Measurements from ENCODE around the gene KCNS3.

The KCNS3 gene

GRCh38 chr2:17839959-17840358 lies 38.5 kb upstream of the KCNS3 start:
- Histone ChIP-seq H3K9me3 (ENCODE audit: insufficient read depth, low read length) (no peaks in the 10 kb centered on the region), H3K79me2 (ENCODE audit: insufficient read depth, low read length) (no peaks in the 10 kb centered on the region), H4K20me1 (ENCODE audit: low read depth, low read length) (no peaks in the 10 kb centered on the region), H3K4me3 (ENCODE audit: insufficient read depth, low read length, poor library complexity, severe bottlenecking) (no peak overlapping the region), H3K9me2 (replicated peaks; ENCODE audit: insufficient read depth, low read length) (no peaks in the 10 kb centered on the region), H2AFZ (ENCODE audit: low read depth, low read length, severe bottlenecking) (no peak overlapping the region), H3F3A (ENCODE audit: insufficient read depth) (no peaks in the 10 kb centered on the region), H3K4me2 (ENCODE audit: low read depth, low read length, poor library complexity, severe bottlenecking) (no peak overlapping the region), H3K36me3 (ENCODE audit: low read length) (no peaks in the 10 kb centered on the region), H3K27me3 (ENCODE audit: low read length) (no peaks in the 10 kb centered on the region), H3K27ac (ENCODE audit: low read depth, low read length) (no peak overlapping the region), H3K9ac (ENCODE audit: low read length) (no peak overlapping the region)
- TF ChIP-seq CTCF (IDR thresholded peaks at IDR 0.05; ENCODE audit: insufficient read depth, low read length, poor library complexity, severe bottlenecking) (no peak), EZH2phosphoT487 (conservative IDR thresholded peaks at IDR 0.05; ENCODE audit: low read length) (no peak)

DNA sequence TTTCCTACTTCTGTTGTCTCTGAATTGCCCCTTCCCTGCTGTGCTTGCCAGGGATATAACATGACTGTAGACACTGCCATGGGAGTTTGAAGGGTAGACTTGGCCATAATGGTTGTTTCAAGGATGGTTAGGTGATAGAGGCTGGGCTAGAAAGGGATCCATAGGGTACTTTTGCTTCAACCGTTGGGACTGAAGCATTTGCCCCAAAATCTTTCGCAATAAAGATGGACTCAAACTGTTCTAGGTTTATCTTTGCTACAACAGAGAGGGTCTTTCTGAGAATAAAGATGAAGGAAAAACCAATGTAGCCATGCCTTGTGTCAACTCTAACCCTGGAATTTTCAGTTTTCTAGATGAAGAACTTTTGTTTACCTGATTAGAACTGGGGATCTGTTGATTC lies 35.0 kb upstream of the KCNS3 start:
- TF ChIP-seq EZH2phosphoT487 (conservative IDR thresholded peaks at IDR 0.05; ENCODE audit: low read length) (no peak), CTCF (IDR thresholded peaks at IDR 0.05; ENCODE audit: insufficient read depth, low read length, poor library complexity, severe bottlenecking) (no peak)
- Histone ChIP-seq H3K36me3 (ENCODE audit: low read length) (no peaks in the 10 kb centered on the region), H3K4me3 (ENCODE audit: insufficient read depth, low read length, poor library complexity, severe bottlenecking) (no peak overlapping the region), H3K9me2 (replicated peaks; ENCODE audit: insufficient read depth, low read length) (no peaks in the 10 kb centered on the region), H3F3A (ENCODE audit: insufficient read depth) (no peaks in the 10 kb centered on the region), H4K20me1 (ENCODE audit: low read depth, low read length) (no peaks in the 10 kb centered on the region), H3K27ac (ENCODE audit: low read depth, low read length) (no peak overlapping the region), H3K79me2 (ENCODE audit: insufficient read depth, low read length) (no peaks in the 10 kb centered on the region), H3K27me3 (ENCODE audit: low read length) (no peaks in the 10 kb centered on the region), H2AFZ (ENCODE audit: low read depth, low read length, severe bottlenecking) (no peak overlapping the region), H3K9me3 (ENCODE audit: insufficient read depth, low read length) (no peaks in the 10 kb centered on the region), H3K4me2 (ENCODE audit: low read depth, low read length, poor library complexity, severe bottlenecking) (no peak overlapping the region), H3K9ac (ENCODE audit: low read length) (no peak overlapping the region)

- H3K9ac ChIP-seq (ENCODE audit: low read length) = no peak overlapping the region
- H3K27me3 ChIP-seq (ENCODE audit: low read length) = no peaks in the 10 kb centered on the region
- no peaks in the 10 kb centered on the region for H3K79me2 ChIP-seq (ENCODE audit: insufficient read depth, low read length)
- no peaks in the 10 kb centered on the region for H4K20me1 ChIP-seq (ENCODE audit: low read depth, low read length)
- H3K9me2 ChIP-seq (replicated peaks; ENCODE audit: insufficient read depth, low read length) = no peaks in the 10 kb centered on the region
- H3F3A ChIP-seq (ENCODE audit: insufficient read depth) = no peaks in the 10 kb centered on the region
- H3K36me3 ChIP-seq (ENCODE audit: low read length) = no peaks in the 10 kb centered on the region
- H3K9me3 ChIP-seq (ENCODE audit: insufficient read depth, low read length) = no peaks in the 10 kb centered on the region
- no peak overlapping the region for H3K4me2 ChIP-seq (ENCODE audit: low read depth, low read length, poor library complexity, severe bottlenecking)
- H3K4me3 ChIP-seq (ENCODE audit: insufficient read depth, low read length, poor library complexity, severe bottlenecking) = no peak overlapping the region
- no peak overlapping the region for H3K27ac ChIP-seq (ENCODE audit: low read depth, low read length)
- H2AFZ ChIP-seq (ENCODE audit: low read depth, low read length, severe bottlenecking) = no peak overlapping the region
- TF ChIP-seq EZH2phosphoT487 (conservative IDR thresholded peaks at IDR 0.05; ENCODE audit: low read length) = no peak
- TF ChIP-seq CTCF (IDR thresholded peaks at IDR 0.05; ENCODE audit: insufficient read depth, low read length, poor library complexity, severe bottlenecking) = no peak
Observed at GRCh38 chr2:17845806-17846205, 32.7 kb upstream of the KCNS3 start.

GRCh38 chr2:17846676-17847075 lies 31.8 kb upstream of the KCNS3 start:
- Histone ChIP-seq H4K20me1 (ENCODE audit: low read depth, low read length) (no peaks in the 10 kb centered on the region), H3K4me3 (ENCODE audit: insufficient read depth, low read length, poor library complexity, severe bottlenecking) (no peak overlapping the region), H3K9ac (ENCODE audit: low read length) (no peak overlapping the region), H3K36me3 (ENCODE audit: low read length) (no peaks in the 10 kb centered on the region), H3F3A (ENCODE audit: insufficient read depth) (no peaks in the 10 kb centered on the region), H3K27me3 (ENCODE audit: low read length) (no peaks in the 10 kb centered on the region), H3K27ac (ENCODE audit: low read depth, low read length) (no peak overlapping the region), H3K9me3 (ENCODE audit: insufficient read depth, low read length) (no peaks in the 10 kb centered on the region), H2AFZ (ENCODE audit: low read depth, low read length, severe bottlenecking) (no peak overlapping the region), H3K9me2 (replicated peaks; ENCODE audit: insufficient read depth, low read length) (no peaks in the 10 kb centered on the region), H3K4me2 (ENCODE audit: low read depth, low read length, poor library complexity, severe bottlenecking) (no peak overlapping the region), H3K79me2 (ENCODE audit: insufficient read depth, low read length) (no peaks in the 10 kb centered on the region)
- no peak for TF ChIP-seq CTCF (IDR thresholded peaks at IDR 0.05; ENCODE audit: insufficient read depth, low read length, poor library complexity, severe bottlenecking)
- TF ChIP-seq EZH2phosphoT487 (conservative IDR thresholded peaks at IDR 0.05; ENCODE audit: low read length) = no peak

Measured in SU-DHL-6 (cell line).